Esophagus (tissue), 2 donors: Measurements from ENCODE around the gene ANKS1B. TPM values are rescaled to one million over a fixed set of nuclear protein-coding genes. Genes with fewer than 3 reads are reported as not detected.

Experiments
- H3K27ac ChIP-seq, 2 donors: one replicate each; pipeline ENCODE4 v1.5.1; 2013; ENCODE audit warnings: low read depth in 2 of 2, mild to moderate bottlenecking in 2 of 2, inconsistent platforms in 1 of 2, low read length in 1 of 2, moderate library complexity in 1 of 2
- H3K27me3 ChIP-seq, 2 donors: one replicate each; pipeline ENCODE4 v1.6.1; 2013; ENCODE audit warnings: low read length in 2 of 2, control low read depth in 1 of 2, mild to moderate bottlenecking in 1 of 2; ENCODE audit not compliant: insufficient read depth in 2 of 2, control insufficient read depth in 1 of 2
- H3K36me3 ChIP-seq, 2 donors: one replicate each; pipeline ENCODE4 v1.6.1; 2013; ENCODE audit warnings: low read length in 1 of 2; ENCODE audit not compliant: control insufficient read depth in 2 of 2, insufficient read depth in 2 of 2
- H3K4me1 ChIP-seq, 2 donors: one replicate each; pipeline ENCODE4 v1.6.1; 2013; ENCODE audit warnings: low read length in 1 of 2; ENCODE audit not compliant: control insufficient read depth in 2 of 2, insufficient read depth in 2 of 2
- H3K4me3 ChIP-seq, 2 donors: one replicate each; pipeline ENCODE4 v1.5.1; 2013; ENCODE audit warnings: low read length in 2 of 2, mild to moderate bottlenecking in 2 of 2, low read depth in 1 of 2, moderate library complexity in 1 of 2
- H3K9me3 ChIP-seq, 2 donors: one replicate each; pipeline ENCODE4 v1.6.1; 2013; ENCODE audit warnings: mild to moderate bottlenecking in 2 of 2, low read depth in 1 of 2, low read length in 1 of 2, moderate library complexity in 1 of 2; ENCODE audit not compliant: control insufficient read depth in 2 of 2, insufficient read depth in 1 of 2
- WGBS, 2 donors: extraction: QIAGEN DNeasy Blood & Tissue Kit; methylation state at CpG; one replicate each; pipeline ENCODE4 v1.1.7; 2013; 5-methylcytosine and 5-hydroxymethylcytosine counted together
- polyA plus RNA-seq, 2 donors: library from polyadenylated mRNA; stranded (reverse); fragments of 200-250 nt; gene quantifications; one replicate each; pipeline ENCODE4 v1.2.3, GENCODE V29; 2013
- donor health status: healthy with polysubstance abuse.
- donor health status: Bipolar disorder and iron deficiency.

ANKS1B gene
- polyA plus RNA-seq, 2 donors: 0.85 to 1.0 TPM

GRCh38 chr12:99974146-99974545, 10.6 kb downstream of the ANKS1B start:
- H3K27me3 ChIP-seq: no peaks in the 10 kb centered on the region
- H3K4me1 ChIP-seq: no peaks in the 10 kb centered on the region
- WGBS, 2 donors: 91% methylated on average over 2 of the region's 2 CpGs
- no peaks in the 10 kb centered on the region for H3K36me3 ChIP-seq
- no peaks in the 10 kb centered on the region for H3K9me3 ChIP-seq
- H3K4me3 ChIP-seq: no peak overlapping the region
- no peak overlapping the region for H3K27ac ChIP-seq

- H3K27ac ChIP-seq: no peak overlapping the region
- no peak overlapping the region for H3K4me3 ChIP-seq
- no peaks in the 10 kb centered on the region for H3K9me3 ChIP-seq
- WGBS, 2 donors: 73 to 76% methylated on average over 2 of the region's 2 CpGs
- no peaks in the 10 kb centered on the region for H3K36me3 ChIP-seq
- H3K4me1 ChIP-seq: no peaks in the 10 kb centered on the region
- no peaks in the 10 kb centered on the region for H3K27me3 ChIP-seq
Measured at GRCh38 chr12:99966429-99966828, 18.3 kb downstream of the ANKS1B start.

GRCh38 chr12:99960311-99960710, 24.4 kb downstream of the ANKS1B start:
- WGBS, 2 donors: 36 to 50% methylated on average over 3 of the region's 3 CpGs
- Histone ChIP-seq H3K36me3 (no peaks in the 10 kb centered on the region), H3K27ac (no peak overlapping the region), H3K4me3 (no peak overlapping the region), H3K4me1 (no peaks in the 10 kb centered on the region), H3K9me3 (no peaks in the 10 kb centered on the region), H3K27me3 (no peaks in the 10 kb centered on the region)

- Histone ChIP-seq H3K4me1 (no peaks in the 10 kb centered on the region), H3K27me3 (no peaks in the 10 kb centered on the region), H3K4me3 (no peak overlapping the region), H3K9me3 (no peaks in the 10 kb centered on the region), H3K27ac (no peak overlapping the region), H3K36me3 (no peaks in the 10 kb centered on the region)
- 23 to 24% methylated on average over 4 of the region's 4 CpGs for WGBS, 2 donors
Measured at GRCh38 chr12:99959549-99960170, 25.1 kb downstream of the ANKS1B start.

- 57 to 59% methylated on average over 4 of the region's 4 CpGs for WGBS, 2 donors
Measured at GRCh38 chr12:99957866-99958466, 26.8 kb downstream of the ANKS1B start.

GRCh38 chr12:99954724-99955123, 30.0 kb downstream of the ANKS1B start:
- H3K27me3 ChIP-seq: no peaks in the 10 kb centered on the region
- no peaks in the 10 kb centered on the region for H3K36me3 ChIP-seq
- 57 to 68% methylated on average over 2 of the region's 2 CpGs for WGBS, 2 donors
- H3K4me3 ChIP-seq: no peak overlapping the region
- no peaks in the 10 kb centered on the region for H3K4me1 ChIP-seq
- H3K27ac ChIP-seq: no peak overlapping the region
- no peaks in the 10 kb centered on the region for H3K9me3 ChIP-seq

More at GRCh38 chr12:99957866-99958466, 26.8 kb downstream of the ANKS1B start:
- Histone ChIP-seq H3K27ac (no peak overlapping the region), H3K27me3 (no peaks in the 10 kb centered on the region), H3K9me3 (no peaks in the 10 kb centered on the region), H3K4me3 (no peak overlapping the region), H3K4me1 (no peaks in the 10 kb centered on the region), H3K36me3 (no peaks in the 10 kb centered on the region)

GRCh38 chr12:99948370-99948769, 36.4 kb downstream of the ANKS1B start:
- H3K27ac ChIP-seq: no peak overlapping the region
- no peaks in the 10 kb centered on the region for H3K27me3 ChIP-seq
- no peaks in the 10 kb centered on the region for H3K36me3 ChIP-seq
- no peak overlapping the region for H3K4me3 ChIP-seq
- 81 to 86% methylated on average over 3 of the region's 3 CpGs for WGBS, 2 donors
- H3K4me1 ChIP-seq: no peaks in the 10 kb centered on the region
- no peaks in the 10 kb centered on the region for H3K9me3 ChIP-seq

- Histone ChIP-seq H3K36me3 (no peaks in the 10 kb centered on the region), H3K4me3 (no peak overlapping the region), H3K27me3 (no peaks in the 10 kb centered on the region), H3K4me1 (no peaks in the 10 kb centered on the region), H3K27ac (no peak overlapping the region), H3K9me3 (no peaks in the 10 kb centered on the region)
- 80 to 94% methylated on average over 1 of the region's 1 CpG for WGBS, 2 donors
Measured at GRCh38 chr12:99946131-99946530, 38.6 kb downstream of the ANKS1B start.

GRCh38 chr12:99935608-99936007, 49.1 kb downstream of the ANKS1B start:
- Histone ChIP-seq H3K4me1 (no peaks in the 10 kb centered on the region), H3K27me3 (no peaks in the 10 kb centered on the region), H3K4me3 (no peak overlapping the region), H3K27ac (no peak overlapping the region), H3K36me3 (no peaks in the 10 kb centered on the region), H3K9me3 (no peaks in the 10 kb centered on the region)
- WGBS, 2 donors: 84 to 89% methylated on average over 3 of the region's 3 CpGs
